H1 (cell line): ENCODE data around the gene SLMAP. TPM values are rescaled to one million over a fixed set of nuclear protein-coding genes. Genes with fewer than 3 reads are reported as not detected.

Experiments
- CTCF ChIA-PET: fragments of 300-600 bp; sonication (Branson Sonifier 250); formaldehyde crosslinking; loops from one replicate; lab custom pipeline; 2021; ENCODE audit not compliant: partially characterized antibody; lab: Charles Lee
- POLR2A ChIA-PET: fragments of 300-600 bp; sonication (Branson Sonifier 250); formaldehyde crosslinking; loops from one replicate; lab custom pipeline; 2021; ENCODE audit warnings: inconsistent platforms; ENCODE audit not compliant: partially characterized antibody; lab: Charles Lee
- DNase-seq, 2 experiments: peaks; one replicate each; pipeline versions ENCODE4 v3.0.0 to v3.0.0-alpha.2; 2010 to 2022; ENCODE audit warnings: low spot score in 2 of 2, low read depth in 1 of 2, mixed read lengths in 1 of 2
- FAIRE-seq: peaks from 2 replicates; lab custom pipeline; 2011; peaks lifted over from hg19 to GRCh38; lab: Jason Lieb, UNC
- H2AFZ ChIP-seq: 2 replicates; pipeline ENCODE4 v1.8.1; 2012; ENCODE audit warnings: low read length, inconsistent platforms
- H2AK5ac ChIP-seq: 2 replicates; pipeline ENCODE4 v1.6.1; 2013; ENCODE audit warnings: low read depth, low read length
- H2BK120ac ChIP-seq: replicated peaks from 2 replicates; pipeline ENCODE3; 2013; ENCODE audit warnings: low read depth, low read length, inconsistent platforms
- H2BK12ac ChIP-seq: 2 replicates; pipeline ENCODE4 v1.6.1; 2013; ENCODE audit warnings: low read depth, low read length
- H2BK15ac ChIP-seq: 2 replicates; pipeline ENCODE4 v1.6.1; 2013; ENCODE audit warnings: low read length
- H2BK20ac ChIP-seq: 2 replicates; pipeline ENCODE4 v1.6.1; 2013; ENCODE audit warnings: low read length
- H2BK5ac ChIP-seq: 2 replicates; pipeline ENCODE4 v1.6.1; 2013; ENCODE audit warnings: low read depth, low read length
- H3K14ac ChIP-seq: 2 replicates; pipeline ENCODE4 v1.6.1; 2013; ENCODE audit warnings: inconsistent platforms; ENCODE audit not compliant: insufficient read length
- H3K18ac ChIP-seq: 2 replicates; pipeline ENCODE4 v1.6.1; 2013; ENCODE audit warnings: low read length; ENCODE audit errors: extremely low read depth
- H3K23ac ChIP-seq: 2 replicates; pipeline ENCODE4 v1.6.1; 2013; ENCODE audit warnings: inconsistent platforms; ENCODE audit not compliant: insufficient read length
- H3K23me2 ChIP-seq: 2 replicates; pipeline ENCODE4 v1.6.1; 2013; ENCODE audit warnings: low read depth, low read length
- H3K27ac ChIP-seq: 2 replicates; pipeline ENCODE4 v1.6.1; 2011; ENCODE audit warnings: low read depth, low read length, inconsistent platforms
- H3K27me3 ChIP-seq, 4 experiments: replicated peaks in 1 of 4; 1 replicate in 1 of 4; 2 replicates in 3 of 4; pipeline versions ENCODE4 v1.6.1 to v1.8.1; 2011 to 2013; ENCODE audit warnings: low read length in 3 of 4, mild to moderate bottlenecking in 3 of 4, inconsistent platforms in 2 of 4, mixed read lengths in 2 of 4, moderate library complexity in 1 of 4; ENCODE audit not compliant: control insufficient read depth in 3 of 4, insufficient read depth in 3 of 4; ENCODE audit errors: extremely low read depth in 1 of 4
- H3K36me3 ChIP-seq, 4 experiments: 2 replicates each; pipeline versions ENCODE4 v1.6.1 to v1.8.1; 2011 to 2013; ENCODE audit warnings: mild to moderate bottlenecking in 4 of 4, low read length in 3 of 4, moderate library complexity in 2 of 4, control low read depth in 1 of 4, inconsistent platforms in 1 of 4; ENCODE audit not compliant: insufficient read depth in 4 of 4, control insufficient read depth in 2 of 4
- H3K4ac ChIP-seq: replicated peaks from 2 replicates; pipeline ENCODE3; 2013; ENCODE audit warnings: low read length, low read depth, mixed read lengths, inconsistent platforms; ENCODE audit not compliant: insufficient read length
- H3K4me1 ChIP-seq, 4 experiments: replicated peaks in 1 of 4; 1 replicate in 1 of 4; 2 replicates in 3 of 4; pipeline versions ENCODE4 v1.6.1 to v1.8.1; 2011 to 2013; ENCODE audit warnings: low read length in 3 of 4, inconsistent platforms in 2 of 4, mixed read lengths in 1 of 4; ENCODE audit not compliant: insufficient read depth in 4 of 4, control insufficient read depth in 3 of 4
- H3K4me2 ChIP-seq, 2 experiments: 2 replicates each; pipeline versions ENCODE4 v1.6.1 to v1.8.1; 2011 to 2013; ENCODE audit warnings: low read depth in 2 of 2, low read length in 2 of 2, control low read depth in 1 of 2, inconsistent platforms in 1 of 2, mild to moderate bottlenecking in 1 of 2; ENCODE audit not compliant: insufficient read depth in 1 of 2
- H3K4me3 ChIP-seq, 4 experiments: fragments of 200-600, 300-600 bp in 1 of 4; sonication (generic), shearing (Covaris generic), sonication (Bioruptor Twin) in 1 of 4; 2 replicates each; pipeline versions ENCODE4 v1.5.1 to v1.8.1; 2011 to 2016; ENCODE audit warnings: low read length in 4 of 4, low read depth in 3 of 4, control low read depth in 2 of 4, inconsistent platforms in 2 of 4, mild to moderate bottlenecking in 2 of 4, mixed read lengths in 1 of 4, moderate library complexity in 1 of 4; ENCODE audit not compliant: insufficient read depth in 2 of 4; ENCODE audit errors: extremely low read depth in 1 of 4
- H3K56ac ChIP-seq: replicated peaks from 2 replicates; pipeline ENCODE3; 2013; ENCODE audit warnings: low read depth, mild to moderate bottlenecking, mixed read lengths, low read length, inconsistent platforms; ENCODE audit not compliant: insufficient read length
- H3K79me1 ChIP-seq: 2 replicates; pipeline ENCODE4 v1.6.1; 2013; ENCODE audit warnings: low read depth, low read length, control low read depth
- H3K79me2 ChIP-seq, 2 experiments: 2 replicates each; pipeline versions ENCODE4 v1.6.1 to v1.8.1; 2012 to 2013; ENCODE audit warnings: low read length in 2 of 2, mild to moderate bottlenecking in 2 of 2, inconsistent platforms in 1 of 2; ENCODE audit not compliant: insufficient read depth in 2 of 2, control insufficient read depth in 1 of 2
- H3K9ac ChIP-seq, 4 experiments: replicated peaks in 1 of 4; 1 replicate in 1 of 4; 2 replicates in 3 of 4; pipeline versions ENCODE4 v1.6.1 to v1.8.1; 2011 to 2013; ENCODE audit warnings: low read depth in 3 of 4, low read length in 3 of 4, control low read depth in 2 of 4, mild to moderate bottlenecking in 2 of 4, moderate library complexity in 2 of 4, inconsistent platforms in 1 of 4; ENCODE audit errors: extremely low read depth in 1 of 4
- H3K9me3 ChIP-seq, 2 experiments: 2 replicates each; pipeline versions ENCODE4 v1.6.1 to v1.8.1; 2012 to 2013; ENCODE audit warnings: mild to moderate bottlenecking in 2 of 2, moderate library complexity in 2 of 2, control low read depth in 1 of 2, inconsistent platforms in 1 of 2, low read depth in 1 of 2, low read length in 1 of 2, mixed read lengths in 1 of 2; ENCODE audit not compliant: insufficient read depth in 2 of 2
- H4K20me1 ChIP-seq, 2 experiments: replicated peaks in 1 of 2; 2 replicates each; pipeline versions ENCODE3 to v1.8.1; 2011 to 2013; ENCODE audit warnings: inconsistent platforms in 2 of 2, low read length in 2 of 2, mild to moderate bottlenecking in 1 of 2; ENCODE audit not compliant: insufficient read depth in 2 of 2, control insufficient read depth in 1 of 2
- H4K5ac ChIP-seq: 2 replicates; pipeline ENCODE4 v1.6.1; 2013; ENCODE audit warnings: low read length, low read depth, mixed read lengths, inconsistent platforms; ENCODE audit not compliant: insufficient read length
- H4K8ac ChIP-seq: 2 replicates; pipeline ENCODE4 v1.8.0; 2013; ENCODE audit warnings: mild to moderate bottlenecking, moderate library complexity, low read length, inconsistent platforms; ENCODE audit not compliant: insufficient read depth; ENCODE audit errors: extremely low read depth
- H4K91ac ChIP-seq: replicated peaks from 2 replicates; pipeline ENCODE3; 2013; ENCODE audit warnings: low read length, mixed read lengths, inconsistent platforms; ENCODE audit not compliant: insufficient read length
- ATF3 ChIP-seq: IDR thresholded peaks from 2 replicates; pipeline ENCODE4 v1.6.1; 2011; ENCODE audit warnings: low read depth, mild to moderate bottlenecking, low read length; ENCODE audit not compliant: insufficient read depth
- EP300 ChIP-seq, 2 experiments: IDR thresholded peaks; 1 replicate in 1 of 2; 2 replicates in 1 of 2; pipeline ENCODE4 v1.6.1; 2011 to 2012; ENCODE audit warnings: low read depth in 2 of 2, low read length in 2 of 2, mild to moderate bottlenecking in 2 of 2, borderline replicate concordance in 1 of 2, inconsistent platforms in 1 of 2, moderate library complexity in 1 of 2
- WGBS, 2 experiments: shearing (Covaris generic) in 1 of 2; methylation state at CpG; one replicate each; pipeline versions ENCODE4 v1.1.6 to v1.1.7; 2013 to 2015; ENCODE audit warnings: low lambda C conversion rate in 2 of 2, mixed read lengths in 2 of 2, inconsistent platforms in 1 of 2, low coverage in 1 of 2, missing lambda C conversion rate in 1 of 2; ENCODE audit not compliant: insufficient replicate concordance in 2 of 2, insufficient coverage in 1 of 2, insufficient read length in 1 of 2; ENCODE audit errors: extremely low coverage in 1 of 2, missing lambda C conversion rate in 1 of 2; 5-methylcytosine and 5-hydroxymethylcytosine counted together
- polyA plus RNA-seq, 7 experiments: library from polyadenylated mRNA; depleted of rRNA in 3 of 7; stranded (reverse) in 5 of 7; unstranded in 2 of 7; fragments of >200 nt in 5 of 7; fragments of 200-250 nt in 2 of 7; gene quantifications; 1 replicate in 5 of 7; 2 replicates in 1 of 7; 4 replicates in 1 of 7; pipeline versions ENCODE4 v1.2.1 to v1.2.3, GENCODE V29; 2011 to 2013; ENCODE audit warnings: missing spikeins in 2 of 7, mixed read lengths in 2 of 7
- total RNA-seq: library from RNA; stranded (reverse); fragmentation: NEBNext Ultra II Directional; extraction: Animal tissue kit (Norgen Biotek cat#: 25700); gene quantifications from 2 replicates; pipeline ENCODE4 v1.2.1, GENCODE V29; 2021

The SLMAP gene
- total and polyA plus RNA-seq, 2 of the 8 experiments (the other 6 are each of a cell fraction or from before 2014, with no cell fraction given): 13.6 to 70.4 TPM

DNA sequence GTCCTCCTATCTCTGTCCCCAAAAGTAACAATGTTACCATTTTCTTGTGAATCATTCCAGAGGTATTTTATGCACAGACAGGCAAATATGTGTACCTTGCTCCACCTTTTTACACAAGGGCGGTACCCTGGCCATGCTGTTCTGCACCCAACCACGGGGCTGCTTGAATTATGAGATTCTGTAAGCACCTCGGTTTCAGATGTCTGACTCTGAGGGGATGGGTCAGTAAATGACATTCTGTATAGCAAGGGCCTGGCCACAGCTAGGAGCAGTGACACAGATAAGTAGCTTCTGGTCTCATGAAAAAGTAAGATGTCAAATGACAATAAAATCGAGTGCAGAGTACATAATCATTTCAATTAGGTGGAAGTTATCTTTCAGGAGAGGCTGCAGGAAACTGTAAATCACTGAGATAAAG, 221.7 kb downstream of the SLMAP start:
- no peak overlapping the region for H2BK15ac ChIP-seq
- WGBS, 2 experiments: 88% methylated on average over 4 of the region's 4 CpGs; no CpG with 5 or more reads in 1 of the 2 experiments
- DNase-seq: no peak

More for the DNA sequence above, 221.7 kb downstream of the SLMAP start:
- Histone ChIP-seq H2AK5ac (no peak overlapping the region), H4K20me1 (no peaks in the 10 kb centered on the region)
- TF ChIP-seq EP300 (IDR thresholded peaks at IDR 0.05; ENCODE audit: borderline replicate concordance in 1 of 2, low read depth in 2 of 2, low read length in 2 of 2) (no peak), ATF3 (no peak)
- TF ChIP-seq, all 59 proteins: peak for 0
- H3K23me2 ChIP-seq: no peaks in the 10 kb centered on the region
- no peaks in the 10 kb centered on the region for H3K79me1 ChIP-seq
- ChIA-PET POLR2A (no interaction called here), CTCF (interaction anchor here (1.0 to 1.1 kb wide), 3 partner anchors 16 to 190 kb away, joined by 3 read pairs; no protein-coding TSS in a partner anchor)
- no peak overlapping the region for H2BK120ac ChIP-seq
- no peak overlapping the region for H3K4me2 ChIP-seq
- no peak overlapping the region for H2BK5ac ChIP-seq
- H3K14ac ChIP-seq: no peak overlapping the region
- H3K4ac ChIP-seq: no peak overlapping the region
- H3K27me3 ChIP-seq: no peaks in the 10 kb centered on the region
- no peak overlapping the region for H3K9ac ChIP-seq
- no peaks in the 10 kb centered on the region for H3K36me3 ChIP-seq
- no peak overlapping the region for H2AFZ ChIP-seq
- no peak overlapping the region for H4K8ac ChIP-seq
- no peak overlapping the region for H2BK20ac ChIP-seq
- no peak overlapping the region for H2BK12ac ChIP-seq
- H3K56ac ChIP-seq: no peak overlapping the region
- H3K9me3 ChIP-seq: no peaks in the 10 kb centered on the region
- H4K5ac ChIP-seq: no peak overlapping the region
- no peak overlapping the region for H3K18ac ChIP-seq
- no peaks in the 10 kb centered on the region for H3K4me1 ChIP-seq
- no peak for FAIRE-seq
- H4K91ac ChIP-seq: no peak overlapping the region
- no peak overlapping the region for H3K4me3 ChIP-seq
- no peak overlapping the region for H3K27ac ChIP-seq
- no peak overlapping the region for H3K23ac ChIP-seq
- no peaks in the 10 kb centered on the region for H3K79me2 ChIP-seq
